Cerebellar cortex (tissue), 1 donor: ENCODE measurements around the gene DNAH12.
"Not testable (repeated sequence)": the region's sequence is repeated elsewhere in the genome, so short reads cannot be mapped to it uniquely, and the experiment has no call there.

Source experiments
- DNase-seq: peaks from one replicate; pipeline ENCODE4 v3.0.0-alpha.2; 2015; ENCODE audit warnings: low spot score

Gene DNAH12

DNA sequence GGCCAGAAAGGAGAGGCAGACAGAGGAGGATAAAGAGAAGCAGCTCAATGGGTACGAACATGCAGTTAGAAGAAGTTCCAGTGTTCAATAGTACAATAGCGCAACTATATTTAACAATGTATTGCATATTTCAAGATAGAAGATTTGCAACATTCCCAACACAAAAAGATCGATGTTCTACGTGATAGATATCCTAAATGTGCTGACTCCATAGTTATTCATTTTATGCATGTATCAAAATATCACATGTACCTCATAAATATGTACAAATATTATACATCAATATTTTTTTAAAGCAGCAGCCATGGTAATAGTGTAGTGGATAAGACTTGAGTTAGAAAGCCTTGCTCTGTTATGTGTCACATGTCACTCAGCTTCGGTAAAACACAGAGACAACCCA, 141.5 kb downstream of the DNAH12 start:
- DNase-seq, result no peak

DNA sequence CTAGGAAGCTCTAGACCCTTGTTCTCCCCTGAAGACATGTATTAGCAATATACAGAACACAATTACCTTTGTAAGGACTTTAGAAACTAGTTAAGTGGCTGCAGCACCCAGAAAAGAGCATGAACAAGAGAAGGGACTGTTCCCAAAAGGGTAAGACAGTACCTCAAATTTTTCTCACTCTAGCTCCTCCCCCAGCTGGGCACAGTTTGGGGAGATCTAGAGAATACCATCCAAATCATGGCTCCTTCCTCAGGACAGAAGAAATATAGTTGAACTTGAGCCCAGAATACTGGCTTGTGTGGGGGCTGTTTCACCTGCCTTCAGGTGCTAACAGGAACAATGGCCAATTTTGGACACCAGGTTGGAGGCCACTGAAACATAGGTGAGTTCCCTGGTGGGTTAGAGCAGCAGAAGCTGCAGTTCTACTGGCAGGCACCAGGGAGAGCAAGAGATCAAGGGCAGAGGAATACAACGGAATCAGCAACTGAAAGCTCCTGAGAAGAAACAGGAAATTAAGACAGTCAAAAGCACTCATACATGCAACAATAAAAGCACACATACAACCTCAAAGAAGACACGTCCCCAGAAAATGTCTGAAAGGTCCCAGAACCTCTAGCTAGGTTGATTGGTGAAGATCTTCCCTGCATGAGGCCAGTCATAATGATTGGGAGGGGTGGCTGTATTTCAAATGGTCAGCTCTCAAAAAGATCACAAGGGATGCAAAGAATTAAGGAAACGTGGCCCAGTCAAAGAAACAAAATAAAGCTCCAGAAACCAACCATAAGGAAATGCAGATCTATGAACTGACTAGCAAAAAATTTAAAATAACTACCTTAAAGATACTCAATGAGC, 146.7 kb downstream of the DNAH12 start:
- peak; percentile 18 for DNase-seq

- no peak for DNase-seq
Observed at GRCh38 chr3:57393977-57394376, 150.2 kb downstream of the DNAH12 start.

DNA sequence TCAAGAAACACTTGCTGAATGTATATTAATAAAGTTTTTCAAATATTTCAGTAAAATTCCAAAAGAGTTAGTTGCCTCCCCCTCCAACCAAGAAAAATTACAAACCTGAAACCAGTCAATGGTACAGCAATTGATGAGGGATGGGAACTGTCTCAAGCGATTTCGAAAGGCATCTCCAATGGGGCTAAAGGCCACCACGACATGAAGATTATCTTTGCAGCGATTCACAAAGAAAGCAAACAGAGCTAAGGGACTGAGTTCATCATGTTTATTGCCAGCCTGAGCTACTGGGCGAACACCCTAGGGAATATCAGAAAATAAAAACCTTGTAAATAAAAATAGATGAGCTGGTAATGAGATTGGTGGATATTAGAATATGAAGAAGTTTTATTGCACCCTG, 152.4 kb downstream of the DNAH12 start:
- no peak for DNase-seq

DNA sequence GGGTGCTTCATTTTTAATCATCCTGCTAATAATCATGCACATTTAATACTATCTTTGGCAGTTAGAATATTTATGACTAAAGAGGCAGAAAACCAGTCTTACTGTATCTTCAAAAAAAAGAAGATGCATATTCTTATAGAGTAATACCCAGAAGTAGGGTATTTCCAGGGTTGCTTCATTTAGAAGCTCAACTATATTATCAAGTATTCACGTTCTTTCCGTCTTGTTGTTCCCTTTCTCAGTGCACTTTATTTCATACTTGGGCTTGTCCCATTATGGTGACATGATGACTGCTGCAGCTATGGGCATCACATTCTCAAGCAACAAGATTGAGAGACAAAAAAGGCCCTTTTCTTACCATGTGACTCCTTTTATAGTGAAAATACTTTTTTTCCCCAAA, 154.9 kb downstream of the DNAH12 start:
- DNase-seq, result no peak

DNA sequence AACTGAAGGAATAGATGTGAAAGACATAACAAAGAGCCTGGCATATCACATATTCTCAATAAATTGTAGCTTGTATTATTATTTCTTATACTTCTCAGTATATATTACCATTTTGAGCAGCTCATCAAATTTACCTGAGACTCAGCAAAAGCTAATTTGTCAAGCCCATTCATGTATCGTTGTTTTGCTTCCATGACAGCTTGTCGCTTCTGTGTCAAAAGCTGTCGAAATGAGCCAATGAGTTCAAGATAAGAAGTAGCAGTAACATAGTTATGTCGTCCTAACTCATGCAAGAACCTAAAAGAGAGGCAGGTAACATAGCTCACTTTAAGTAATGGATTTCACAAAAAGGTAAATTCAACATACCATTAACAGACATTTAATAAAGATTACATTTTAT, 157.8 kb downstream of the DNAH12 start:
- no peak for DNase-seq

GRCh38 chr3:57385498-57385897, 158.6 kb downstream of the DNAH12 start:
- DNase-seq, result no peak

DNA sequence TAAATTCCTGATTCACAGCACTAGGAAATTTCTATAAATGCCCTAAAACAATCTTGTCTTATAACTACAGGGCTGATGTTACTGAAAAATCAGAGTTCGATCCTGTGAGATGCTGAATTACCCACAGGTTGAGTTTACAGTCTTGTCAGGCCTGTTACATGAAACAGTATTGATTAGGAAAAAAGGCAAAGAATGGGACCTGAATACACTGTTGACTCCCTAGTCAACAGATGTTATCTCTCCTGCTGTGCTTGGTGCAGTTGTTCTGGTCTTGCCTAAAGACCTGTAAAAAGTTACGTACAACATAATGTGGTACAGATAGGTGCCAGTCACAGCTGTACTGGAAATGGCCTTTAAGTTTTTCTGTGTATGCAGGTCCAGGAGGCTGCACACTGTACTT, 160.3 kb downstream of the DNAH12 start:
- no peak for DNase-seq

DNA sequence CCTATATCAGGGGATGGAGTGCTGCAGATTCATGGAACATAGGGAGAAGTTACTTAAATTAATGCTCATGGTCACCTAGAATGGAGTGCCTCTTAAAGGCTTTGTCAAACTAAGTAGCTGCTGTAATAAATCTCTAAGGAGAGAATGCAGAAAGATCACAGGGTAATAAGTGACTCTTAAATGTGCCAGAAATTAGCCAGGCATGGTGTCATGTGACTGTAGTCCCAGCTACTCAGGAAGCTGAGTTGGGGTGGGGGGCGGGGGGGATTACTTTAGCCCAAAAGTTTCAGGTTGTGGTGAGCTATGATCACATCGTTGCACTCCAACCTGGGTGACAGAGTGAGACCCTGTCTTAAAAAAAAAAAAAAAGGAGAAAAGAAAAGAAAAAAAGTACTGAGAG, 160.7 kb downstream of the DNAH12 start:
- DNase-seq, result no peak

DNA sequence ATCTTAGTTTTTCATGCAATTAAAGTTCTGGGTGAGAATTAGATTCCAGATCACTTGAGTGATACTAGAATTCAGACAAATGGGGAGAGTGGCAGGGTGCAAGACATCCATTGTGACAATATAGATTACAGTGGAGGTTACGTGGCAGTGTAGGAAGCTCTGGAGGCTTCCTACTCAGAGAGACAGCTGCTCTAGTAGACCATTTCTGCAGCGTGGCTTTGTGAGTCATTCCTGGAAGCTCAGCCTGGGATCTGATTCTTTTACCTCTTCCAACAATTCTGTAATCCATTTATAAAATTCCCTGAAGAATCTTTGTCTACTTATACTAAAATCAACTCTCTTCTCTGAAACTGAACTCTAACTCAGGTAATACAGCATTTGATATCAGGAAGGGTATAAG, 161.2 kb downstream of the DNAH12 start:
- no peak for DNase-seq

GRCh38 chr3:57370341-57370740, 173.8 kb downstream of the DNAH12 start:
- DNase-seq, result no peak

- DNase-seq, result not testable (repeated sequence)
Observed at GRCh38 chr3:57365089-57365488, 179.1 kb downstream of the DNAH12 start.

DNA sequence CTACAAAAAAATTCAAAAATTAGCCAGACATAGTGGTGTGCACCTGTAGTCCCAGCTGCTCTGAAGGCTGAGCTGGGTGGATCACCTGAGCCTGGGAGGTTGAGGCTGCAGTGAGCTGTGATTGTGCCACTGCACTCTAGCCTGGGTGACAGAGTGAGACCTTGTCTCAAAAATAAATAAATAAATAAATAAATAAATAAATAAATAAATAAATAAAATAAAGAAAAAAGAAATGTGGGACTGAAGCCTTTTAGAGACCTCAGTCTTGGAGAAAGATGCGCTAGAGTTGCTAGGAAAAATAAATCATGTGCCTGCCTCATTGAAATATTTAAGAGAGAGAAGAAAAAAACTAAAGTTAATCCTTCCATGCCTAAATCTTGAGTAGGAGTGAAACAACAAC, 187.9 kb downstream of the DNAH12 start:
- not testable (repeated sequence) for DNase-seq

GRCh38 chr3:57354768-57355167, 189.4 kb downstream of the DNAH12 start:
- no peak for DNase-seq

DNA sequence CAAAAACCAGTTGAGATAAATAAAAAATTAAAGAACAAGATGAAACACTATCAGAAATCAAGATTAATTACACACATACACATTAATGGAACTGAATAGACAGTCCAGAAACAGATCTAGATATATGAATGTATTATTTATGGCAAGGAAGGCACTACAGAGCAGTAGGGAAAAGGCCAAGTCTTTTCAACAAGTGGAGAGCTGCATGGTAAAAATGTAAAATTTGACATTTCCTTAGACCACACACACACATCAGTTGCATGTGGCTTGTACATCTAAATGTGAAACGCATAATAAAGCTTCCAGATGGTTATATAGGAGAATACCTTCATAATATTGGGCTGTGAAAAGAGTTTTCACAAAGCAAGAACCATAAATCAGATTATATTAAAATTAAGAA, 193.9 kb downstream of the DNAH12 start:
- DNase-seq, result no peak

GRCh38 chr3:57339071-57339642, 205.0 kb downstream of the DNAH12 start:
- not testable (repeated sequence) for DNase-seq

- DNase-seq, result not testable (repeated sequence)
Observed at GRCh38 chr3:57338272-57339070, 205.7 kb downstream of the DNAH12 start.

DNA sequence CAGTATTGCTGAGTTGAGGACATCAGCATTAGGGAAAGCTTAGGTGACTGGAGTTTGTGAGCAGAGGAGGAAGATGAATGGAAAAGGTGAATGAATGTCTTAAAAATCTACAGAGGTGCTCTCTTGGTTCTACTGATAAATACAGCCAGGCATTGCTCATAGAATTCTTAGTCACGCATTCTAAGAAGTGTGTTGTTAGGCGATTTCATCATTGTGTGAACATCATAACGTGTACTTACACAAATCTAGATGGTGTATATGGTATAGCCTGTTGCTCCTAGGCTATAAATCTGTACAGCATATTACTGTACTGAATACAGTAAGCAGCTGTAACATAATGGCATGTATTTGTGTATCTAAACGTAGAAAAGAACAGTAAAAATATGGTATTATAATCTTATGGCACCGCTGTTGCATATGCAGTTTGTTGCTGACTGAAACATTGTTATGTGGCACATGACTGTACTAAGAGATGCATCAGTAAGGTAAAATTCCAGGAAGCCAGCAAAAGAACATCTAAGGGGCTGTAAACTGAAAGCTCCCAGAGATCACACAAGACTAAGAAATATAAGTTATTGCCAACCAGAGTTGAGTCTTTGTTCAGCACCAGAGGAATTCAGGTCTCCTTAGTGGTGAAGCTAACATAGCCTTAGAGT, 208.7 kb downstream of the DNAH12 start:
- DNase-seq, result no peak

DNA sequence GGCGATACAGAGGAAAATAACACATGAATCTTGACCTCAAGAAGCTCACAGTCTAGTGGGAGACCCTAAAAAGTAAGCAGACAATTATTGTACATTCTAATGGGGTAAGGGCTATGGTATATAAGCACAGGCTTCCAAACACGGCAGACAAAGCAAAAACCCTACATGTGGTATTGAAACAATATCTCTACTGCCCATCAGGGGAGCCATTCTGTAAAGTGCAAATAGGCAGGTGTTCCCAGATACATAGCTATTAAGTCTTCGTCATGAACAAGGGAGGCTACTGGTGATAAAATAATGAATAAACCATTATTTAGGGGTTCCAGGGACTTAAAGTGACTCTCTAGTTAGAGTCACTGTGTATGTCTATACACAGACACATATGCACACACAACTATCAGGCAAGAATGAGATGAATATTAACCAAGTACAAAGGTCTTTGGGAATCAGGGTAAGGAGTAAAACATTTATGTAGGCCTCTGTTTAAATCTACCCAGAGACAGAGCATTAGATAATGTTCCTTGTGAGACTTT, 213.0 kb downstream of the DNAH12 start:
- no peak for DNase-seq

- not testable (repeated sequence) for DNase-seq
Observed at GRCh38 chr3:57326498-57326897, 217.6 kb downstream of the DNAH12 start.

- no peak for DNase-seq
Observed at GRCh38 chr3:57314204-57314603, 229.9 kb downstream of the DNAH12 start.

GRCh38 chr3:57309769-57310360, 234.3 kb downstream of the DNAH12 start:
- no peak for DNase-seq
